Activated B cell treated with CpG ODN at 0.5 μM for 24 hours (primary cell): Measurements from ENCODE around the gene PMF1. TPM values are rescaled to one million over a fixed set of nuclear protein-coding genes. Genes with fewer than 3 reads are reported as not detected.

Source experiments
- ATAC-seq: fragments of 200-7000 bp; cut with Tn5 transposase; one replicate; pipeline ENCODE4 v1.10.0; 2021; ENCODE audit warnings: low read depth, mild to moderate bottlenecking, moderate library complexity
- CTCF ChIA-PET: fragments of 350-600 bp; sonication (Branson Sonifier 250); formaldehyde crosslinking; loops from one replicate; lab custom pipeline; 2021; ENCODE audit warnings: antibody characterized with exemption; lab: Charles Lee
- POLR2A ChIA-PET: fragments of 350-600 bp; sonication (Branson Sonifier 250); formaldehyde crosslinking; loops from one replicate; lab custom pipeline; 2021; ENCODE audit warnings: antibody characterized with exemption; lab: Charles Lee
- DNase-seq: peaks from one replicate; pipeline ENCODE4 v3.0.0; 2022
- H3K27ac Mint-ChIP-seq: one replicate; pipeline ENCODE4 v1.8.0; 2020; ENCODE audit warnings: mixed read lengths
- H3K27me3 Mint-ChIP-seq: one replicate; pipeline ENCODE4 v1.8.0; 2021; ENCODE audit warnings: mixed read lengths
- H3K36me3 Mint-ChIP-seq: one replicate; pipeline ENCODE4 v1.8.0; 2021; ENCODE audit warnings: low read depth, mixed read lengths
- H3K4me1 Mint-ChIP-seq: one replicate; pipeline ENCODE4 v1.8.0; 2021; ENCODE audit warnings: mixed read lengths
- H3K4me3 Mint-ChIP-seq: one replicate; pipeline ENCODE4 v1.8.0; 2020; ENCODE audit warnings: mild to moderate bottlenecking, mixed read lengths
- H3K9me3 Mint-ChIP-seq: one replicate; pipeline ENCODE4 v1.8.0; 2020; ENCODE audit warnings: mixed read lengths
- CTCF ChIP-seq: fragments of 200-600 bp; IDR thresholded peaks from one replicate; pipeline ENCODE4 v1.8.0; 2022; ENCODE audit warnings: antibody characterized with exemption, mild to moderate bottlenecking
- intact Hi-C: fragments of 100-400 bp; cut with micrococcal nuclease; formaldehyde crosslinking; loops from one replicate; pipeline ENCODE4 v1.15.1; 2024
- total RNA-seq: library from RNA; stranded (reverse); gene quantifications from 2 replicates; pipeline ENCODE4 v1.2.3, GENCODE V29; 2022

PMF1 gene
- total RNA-seq, 1 donor from 2014 or later, result 75.8 TPM

- POLR2A ChIA-PET, result interaction anchor here (1.1 kb wide), 1 partner anchor 10 kb away, joined by 5 read pairs; no protein-coding TSS in a partner anchor
- no peak overlapping the region for H3K27ac Mint-ChIP-seq
- intact Hi-C loops, result no loop called here
- no peaks in the 10 kb centered on the region for H3K27me3 Mint-ChIP-seq
- peaks cover 60% of the 10 kb centered on the region for H3K36me3 Mint-ChIP-seq
- H3K4me3 Mint-ChIP-seq, result no peak overlapping the region
- no peak for DNase-seq
- ATAC-seq, result no peak
- no peak for TF ChIP-seq CTCF
- H3K9me3 Mint-ChIP-seq, result no peaks in the 10 kb centered on the region
- peaks cover 11% of the 10 kb centered on the region for H3K4me1 Mint-ChIP-seq
- CTCF ChIA-PET, result interaction anchor here (1.0 to 1.6 kb wide), 2 partner anchors 12 to 71 kb away, joined by 3 to 4 read pairs; no protein-coding TSS in a partner anchor
Observed at GRCh38 chr1:156220226-156220625, 7.4 kb downstream of the PMF1 start.

- H3K4me1 Mint-ChIP-seq, result peaks cover 15% of the 10 kb centered on the region
- ChIA-PET CTCF (interaction anchor here (1.6 kb wide), 1 partner anchor 76 kb away, joined by 4 read pairs; no protein-coding TSS in a partner anchor), POLR2A (interaction anchor here (0.5 to 1.1 kb wide), 2 partner anchors 73 to 82 kb away, joined by 3 to 6 read pairs; no protein-coding TSS in a partner anchor)
- no peaks in the 10 kb centered on the region for H3K9me3 Mint-ChIP-seq
- H3K4me3 Mint-ChIP-seq, result no peak overlapping the region
- no peak for TF ChIP-seq CTCF
- DNase-seq, result no peak
- no peak for ATAC-seq
- H3K27ac Mint-ChIP-seq, result no peak overlapping the region
- no peaks in the 10 kb centered on the region for H3K27me3 Mint-ChIP-seq
- intact Hi-C loops, result no loop called here
- H3K36me3 Mint-ChIP-seq, result peaks cover 66% of the 10 kb centered on the region
Observed at GRCh38 chr1:156221986-156222692, 9.3 kb downstream of the PMF1 start.

GRCh38 chr1:156225677-156226014, 12.8 kb downstream of the PMF1 start:
- TF ChIP-seq CTCF, result no peak
- DNase-seq (no peak), ATAC-seq (no peak)
- no peak overlapping the region for H3K4me3 Mint-ChIP-seq
- H3K36me3 Mint-ChIP-seq, result peaks cover 63% of the 10 kb centered on the region
- H3K9me3 Mint-ChIP-seq, result no peaks in the 10 kb centered on the region
- intact Hi-C loops, result loop anchor here (1.0 to 5.0 kb wide), 5 partner anchors 33 to 135 kb away; partner anchors contain the start of gene SLC25A44
- CTCF ChIA-PET, result interaction anchor here (0.6 to 8.6 kb wide), 18 partner anchors 10 to 135 kb away, joined by 3 to 215 read pairs (median 6); partner anchors contain the start of genes PMF1, SEMA4A, SLC25A44 and SMG5
- POLR2A ChIA-PET, result interaction anchor here (0.6 to 7.7 kb wide), 8 partner anchors 13 to 130 kb away, joined by 3 to 53 read pairs (median 4); partner anchors contain the start of genes PMF1 and SLC25A44
- H3K4me1 Mint-ChIP-seq, result peaks cover 4% of the 10 kb centered on the region
- H3K27ac Mint-ChIP-seq, result no peak overlapping the region
- H3K27me3 Mint-ChIP-seq, result no peaks in the 10 kb centered on the region

GRCh38 chr1:156226116-156226538, 13.3 kb downstream of the PMF1 start:
- no peak for ATAC-seq
- H3K36me3 Mint-ChIP-seq, result peaks cover 60% of the 10 kb centered on the region
- TF ChIP-seq CTCF, result no peak
- peaks cover 4% of the 10 kb centered on the region for H3K4me1 Mint-ChIP-seq
- H3K27ac Mint-ChIP-seq, result no peak overlapping the region
- DNase-seq, result no peak
- CTCF ChIA-PET, result interaction anchor here (0.6 to 8.6 kb wide), 8 partner anchors 10 to 130 kb away, joined by 3 to 215 read pairs (median 12); partner anchors contain the start of genes PMF1, SEMA4A, SMG5 and TMEM79
- no peaks in the 10 kb centered on the region for H3K27me3 Mint-ChIP-seq
- POLR2A ChIA-PET, result interaction anchor here (2.7 to 7.7 kb wide), 2 partner anchors 13 to 78 kb away, joined by 22 to 53 read pairs; partner anchors contain the start of gene PMF1
- intact Hi-C loops, result loop anchor here (5.0 kb wide), 2 partner anchors 34 to 91 kb away; partner anchors contain the start of gene SLC25A44
- no peaks in the 10 kb centered on the region for H3K9me3 Mint-ChIP-seq
- H3K4me3 Mint-ChIP-seq, result no peak overlapping the region

DNA sequence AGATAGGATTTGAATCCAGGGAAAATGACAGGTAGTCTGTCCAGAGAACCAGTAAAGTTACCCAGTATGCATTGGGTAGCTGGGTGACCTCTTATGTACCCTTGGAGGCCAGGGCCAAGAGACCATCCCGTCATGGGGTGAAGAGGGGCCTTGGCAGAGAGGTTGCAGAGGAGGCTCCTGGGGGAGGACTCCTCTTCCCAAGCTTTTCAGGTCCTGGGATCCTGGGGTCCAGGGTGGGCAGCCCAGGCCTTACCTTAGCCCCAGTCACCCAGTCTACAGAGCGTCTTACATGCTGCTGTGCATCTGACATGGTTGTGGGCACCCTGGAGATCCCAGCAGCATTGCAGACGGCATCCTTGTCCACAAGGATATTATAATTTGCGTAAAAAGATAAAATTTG, 14.0 kb downstream of the PMF1 start:
- ChIA-PET POLR2A (interaction anchor here (7.7 kb wide), 1 partner anchor 78 kb away, joined by 53 read pairs; no protein-coding TSS in a partner anchor), CTCF (interaction anchor here (2.4 to 8.6 kb wide), 2 partner anchors 80 to 130 kb away, joined by 14 to 215 read pairs; no protein-coding TSS in a partner anchor)
- no peak for TF ChIP-seq CTCF
- Mint-ChIP-seq H3K4me3 (no peak overlapping the region), H3K36me3 (peaks cover 55% of the 10 kb centered on the region), H3K27me3 (no peaks in the 10 kb centered on the region), H3K4me1 (peaks cover 4% of the 10 kb centered on the region), H3K27ac (no peak overlapping the region), H3K9me3 (no peaks in the 10 kb centered on the region)
- no peak for ATAC-seq
- DNase-seq, result no peak
- intact Hi-C loops, result loop anchor here (5.0 kb wide), 2 partner anchors 34 to 91 kb away; partner anchors contain the start of gene SLC25A44
